CD4-positive, alpha-beta T cell treated with Interleukin-10 for 1 hour (primary cell): ENCODE data around the gene GAA.
"Not testable (repeated sequence)": the region's sequence is repeated elsewhere in the genome, so short reads cannot be mapped to it uniquely, and the experiment has no call there.

Experiments used
- DNase-seq: peaks from one replicate; pipeline ENCODE4 v3.0.0-alpha.2; 2020

GAA gene

DNA sequence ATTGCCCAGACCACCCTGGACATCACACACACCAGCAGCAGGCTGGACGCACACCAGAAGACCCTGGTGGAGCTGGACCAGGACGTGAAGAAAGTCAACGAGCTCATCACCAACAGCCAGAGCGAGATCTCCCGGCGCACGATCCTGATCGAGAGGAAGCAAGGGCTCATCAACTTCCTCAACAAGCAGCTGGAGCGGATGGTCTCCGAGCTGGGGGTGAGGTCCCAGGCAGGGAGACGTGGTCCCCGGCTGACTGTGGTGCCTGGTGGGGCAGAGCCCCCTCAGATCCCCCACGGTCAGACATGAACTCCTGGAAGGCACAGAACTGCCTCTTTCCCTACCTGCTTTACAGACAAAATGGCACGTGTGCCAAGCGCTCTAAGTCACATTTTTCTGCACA lies 16.6 kb upstream of the GAA start:
- no peak for DNase-seq

GRCh38 chr17:80086081-80086480 lies 15.3 kb upstream of the GAA start:
- DNase-seq: no peak

GRCh38 chr17:80086616-80087015 lies 14.8 kb upstream of the GAA start:
- no peak for DNase-seq

GRCh38 chr17:80087346-80088265 lies 13.8 kb upstream of the GAA start:
- no peak for DNase-seq

GRCh38 chr17:80089762-80090161 lies 11.6 kb upstream of the GAA start:
- DNase-seq: no peak

GRCh38 chr17:80090164-80090563 lies 11.2 kb upstream of the GAA start:
- DNase-seq: not testable (repeated sequence)

DNA sequence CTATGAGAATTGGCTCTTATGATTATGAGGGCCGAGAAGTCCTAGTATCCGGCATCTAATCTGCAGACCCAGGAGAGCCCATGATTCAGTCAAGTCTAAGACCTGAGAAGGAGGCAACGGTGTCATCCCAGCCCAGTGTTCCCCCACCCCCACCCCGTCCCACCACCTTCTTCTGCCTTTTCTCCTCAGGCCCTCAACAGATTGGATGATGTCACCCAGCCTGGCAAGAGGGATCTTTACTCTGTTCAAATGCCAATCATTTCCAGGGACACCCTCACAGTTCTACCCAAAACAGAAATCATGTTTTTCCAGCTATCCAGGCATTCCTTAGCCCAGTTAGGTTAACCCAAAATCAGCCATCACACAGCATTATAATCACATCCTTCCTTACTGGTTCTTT lies 10.0 kb upstream of the GAA start:
- DNase-seq: no peak

DNA sequence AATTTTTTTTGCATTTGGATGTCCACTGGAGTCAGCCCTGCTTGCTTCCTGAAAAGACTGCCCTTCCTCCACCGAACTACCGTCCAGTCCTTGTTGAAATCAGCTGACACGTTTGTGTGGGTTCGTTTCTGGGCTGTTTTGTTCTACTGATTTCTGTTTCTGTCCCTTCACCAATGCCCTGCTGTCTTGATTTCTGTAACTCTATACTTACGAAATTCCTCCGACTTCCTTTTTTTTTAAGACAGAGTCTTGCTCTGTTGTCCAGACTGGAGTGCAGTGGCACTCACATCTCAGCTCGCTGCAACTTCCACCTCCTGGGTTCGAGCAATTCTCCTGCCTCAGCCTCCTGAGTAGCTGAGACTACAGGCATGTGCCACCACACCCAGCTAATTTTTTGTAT lies 8.4 kb upstream of the GAA start:
- no peak for DNase-seq

- DNase-seq: no peak
Observed at GRCh38 chr17:80095038-80095843, 6.1 kb upstream of the GAA start.

DNA sequence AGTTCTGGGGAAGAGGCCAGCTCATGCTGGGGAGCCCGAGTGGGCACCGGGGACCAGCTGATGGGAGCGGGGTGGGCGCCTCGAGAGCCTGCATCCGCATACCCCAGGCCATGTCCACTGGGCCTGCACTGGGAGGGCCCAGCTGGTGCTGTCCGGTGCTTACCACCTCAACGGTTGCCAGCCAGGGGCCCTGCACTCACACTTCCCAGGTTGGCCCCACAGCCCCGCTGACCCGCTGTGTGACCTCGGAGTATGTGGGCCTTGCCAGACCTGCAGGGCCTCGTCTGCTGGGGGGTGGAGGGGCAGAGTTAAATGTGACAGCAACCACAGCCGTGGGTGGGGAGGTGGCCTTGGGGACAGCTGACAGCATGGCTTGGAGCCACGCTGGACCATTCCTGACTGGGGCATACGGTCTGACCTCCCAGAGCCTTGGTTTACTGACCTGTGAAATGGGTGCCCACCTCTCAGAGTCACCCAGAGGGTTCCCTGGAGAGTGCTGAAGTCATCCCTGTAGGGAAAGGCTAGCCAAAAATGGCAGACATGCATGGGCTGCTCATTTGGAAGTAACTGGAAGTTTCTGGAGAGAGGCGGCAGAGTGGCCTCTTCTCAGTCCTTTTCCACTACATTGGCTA lies 5.4 kb upstream of the GAA start:
- DNase-seq: no peak

GRCh38 chr17:80096561-80097021 lies 4.8 kb upstream of the GAA start:
- no peak for DNase-seq

GRCh38 chr17:80097127-80097621 lies 4.2 kb upstream of the GAA start:
- DNase-seq: no peak

GRCh38 chr17:80097844-80098691 lies 3.3 kb upstream of the GAA start:
- no peak for DNase-seq

DNA sequence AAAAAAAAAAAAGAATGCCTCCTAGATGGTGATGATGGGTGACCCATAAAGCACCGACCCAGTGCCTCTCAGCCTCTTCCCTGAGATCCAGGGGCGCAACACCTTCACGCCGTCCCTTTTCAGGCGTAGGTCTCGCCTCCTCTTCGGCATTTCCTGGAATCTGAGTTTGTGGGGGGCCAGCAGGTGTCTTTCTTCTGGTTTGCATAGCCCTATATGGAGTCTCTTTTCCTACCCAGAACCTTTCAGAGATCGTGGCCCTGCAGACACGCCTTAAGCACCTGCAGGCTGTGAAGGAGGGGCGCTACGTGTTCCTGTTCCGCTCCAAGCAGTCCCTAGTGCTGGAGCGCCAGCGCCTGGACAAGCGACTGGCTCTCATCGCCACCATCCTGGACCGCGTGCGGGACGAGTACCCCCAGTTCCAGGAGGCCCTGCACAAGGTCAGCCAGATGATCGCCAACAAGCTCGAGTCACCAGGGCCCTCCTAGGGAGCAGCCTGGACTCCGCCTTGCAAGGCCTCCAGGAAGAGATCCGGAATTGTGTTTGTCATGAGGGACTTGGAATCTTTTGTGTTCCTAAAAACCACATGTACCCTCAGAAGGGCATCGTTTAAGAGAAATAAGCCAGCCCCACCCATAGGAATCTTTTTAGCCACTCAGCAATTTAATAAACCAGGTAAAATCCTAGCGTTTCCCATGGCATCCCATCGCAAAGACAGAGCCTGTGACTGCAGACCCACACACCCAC lies 1.9 kb upstream of the GAA start:
- DNase-seq: no peak

GRCh38 chr17:80100035-80100323 lies 1.4 kb upstream of the GAA start:
- DNase-seq: no peak

DNA sequence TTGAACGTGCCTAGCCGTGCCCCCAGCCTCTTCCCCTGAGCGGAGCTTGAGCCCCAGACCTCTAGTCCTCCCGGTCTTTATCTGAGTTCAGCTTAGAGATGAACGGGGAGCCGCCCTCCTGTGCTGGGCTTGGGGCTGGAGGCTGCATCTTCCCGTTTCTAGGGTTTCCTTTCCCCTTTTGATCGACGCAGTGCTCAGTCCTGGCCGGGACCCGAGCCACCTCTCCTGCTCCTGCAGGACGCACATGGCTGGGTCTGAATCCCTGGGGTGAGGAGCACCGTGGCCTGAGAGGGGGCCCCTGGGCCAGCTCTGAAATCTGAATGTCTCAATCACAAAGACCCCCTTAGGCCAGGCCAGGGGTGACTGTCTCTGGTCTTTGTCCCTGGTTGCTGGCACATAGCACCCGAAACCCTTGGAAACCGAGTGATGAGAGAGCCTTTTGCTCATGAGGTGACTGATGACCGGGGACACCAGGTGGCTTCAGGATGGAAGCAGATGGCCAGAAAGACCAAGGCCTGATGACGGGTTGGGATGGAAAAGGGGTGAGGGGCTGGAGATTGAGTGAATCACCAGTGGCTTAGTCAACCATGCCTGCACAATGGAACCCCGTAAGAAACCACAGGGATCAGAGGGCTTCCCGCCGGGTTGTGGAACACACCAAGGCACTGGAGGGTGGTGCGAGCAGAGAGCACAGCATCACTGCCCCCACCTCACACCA lies 724 bp downstream of the GAA start:
- DNase-seq: no peak

DNA sequence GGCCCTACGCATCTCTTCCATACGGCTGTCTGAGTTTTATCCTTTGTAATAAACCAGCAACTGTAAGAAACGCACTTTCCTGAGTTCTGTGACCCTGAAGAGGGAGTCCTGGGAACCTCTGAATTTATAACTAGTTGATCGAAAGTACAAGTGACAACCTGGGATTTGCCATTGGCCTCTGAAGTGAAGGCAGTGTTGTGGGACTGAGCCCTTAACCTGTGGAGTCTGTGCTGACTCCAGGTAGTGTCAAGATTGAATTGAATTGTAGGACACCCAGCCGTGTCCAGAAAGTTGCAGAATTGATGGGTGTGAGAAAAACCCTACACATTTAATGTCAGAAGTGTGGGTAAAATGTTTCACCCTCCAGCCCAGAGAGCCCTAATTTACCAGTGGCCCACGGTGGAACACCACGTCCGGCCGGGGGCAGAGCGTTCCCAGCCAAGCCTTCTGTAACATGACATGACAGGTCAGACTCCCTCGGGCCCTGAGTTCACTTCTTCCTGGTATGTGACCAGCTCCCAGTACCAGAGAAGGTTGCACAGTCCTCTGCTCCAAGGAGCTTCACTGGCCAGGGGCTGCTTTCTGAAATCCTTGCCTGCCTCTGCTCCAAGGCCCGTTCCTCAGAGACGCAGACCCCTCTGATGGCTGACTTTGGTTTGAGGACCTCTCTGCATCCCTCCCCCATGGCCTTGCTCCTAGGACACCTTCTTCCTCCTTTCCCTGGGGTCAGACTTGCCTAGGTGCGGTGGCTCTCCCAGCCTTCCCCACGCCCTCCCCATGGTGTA lies 1.5 kb downstream of the GAA start:
- DNase-seq: no peak

GRCh38 chr17:80103449-80104085 lies 2.2 kb downstream of the GAA start:
- DNase-seq: no peak

- no peak for DNase-seq
Observed at GRCh38 chr17:80104321-80104955, 3.1 kb downstream of the GAA start.
